Peyer's patch (tissue), 4 donors: ENCODE results near the gene ATP8A1.

Experiments
- CTCF ChIP-seq, 6 experiments: fragments of 450-650 bp in 4 of 6; fragments of 200-600 bp in 2 of 6; sonication (generic) in 1 of 6; IDR thresholded peaks; one replicate each; pipeline ENCODE4 v1.5.1; 2017 to 2019; ENCODE audit warnings: antibody characterized with exemption in 6 of 6, mild to moderate bottlenecking in 3 of 6, moderate library complexity in 1 of 6
- POLR2A ChIP-seq, 2 donors: fragments of 450-650 bp; IDR thresholded peaks; one replicate each; pipeline ENCODE4 v1.5.1; 2017; ENCODE audit warnings: antibody characterized with exemption in 2 of 2, mild to moderate bottlenecking in 2 of 2, moderate library complexity in 2 of 2

GRCh38 chr4:42519803-42520417 is 137.0 kb downstream of the ATP8A1 start:
- peak; percentile 33 to 78 (median 71) for TF ChIP-seq CTCF (IDR thresholded peaks at IDR 0.05)
- TF ChIP-seq POLR2A (IDR thresholded peaks at IDR 0.05), result no peak
